ENCODE measurements around the gene SLC25A25.

- TF ChIP-seq, protein P1, sequence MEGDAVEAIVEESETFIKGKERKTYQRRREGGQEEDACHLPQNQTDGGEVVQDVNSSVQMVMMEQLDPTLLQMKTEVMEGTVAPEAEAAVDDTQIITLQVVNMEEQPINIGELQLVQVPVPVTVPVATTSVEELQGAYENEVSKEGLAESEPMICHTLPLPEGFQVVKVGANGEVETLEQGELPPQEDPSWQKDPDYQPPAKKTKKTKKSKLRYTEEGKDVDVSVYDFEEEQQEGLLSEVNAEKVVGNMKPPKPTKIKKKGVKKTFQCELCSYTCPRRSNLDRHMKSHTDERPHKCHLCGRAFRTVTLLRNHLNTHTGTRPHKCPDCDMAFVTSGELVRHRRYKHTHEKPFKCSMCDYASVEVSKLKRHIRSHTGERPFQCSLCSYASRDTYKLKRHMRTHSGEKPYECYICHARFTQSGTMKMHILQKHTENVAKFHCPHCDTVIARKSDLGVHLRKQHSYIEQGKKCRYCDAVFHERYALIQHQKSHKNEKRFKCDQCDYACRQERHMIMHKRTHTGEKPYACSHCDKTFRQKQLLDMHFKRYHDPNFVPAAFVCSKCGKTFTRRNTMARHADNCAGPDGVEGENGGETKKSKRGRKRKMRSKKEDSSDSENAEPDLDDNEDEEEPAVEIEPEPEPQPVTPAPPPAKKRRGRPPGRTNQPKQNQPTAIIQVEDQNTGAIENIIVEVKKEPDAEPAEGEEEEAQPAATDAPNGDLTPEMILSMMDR (IDR thresholded peaks at IDR 0.05): no peak
- TF ChIP-seq, protein P2, sequence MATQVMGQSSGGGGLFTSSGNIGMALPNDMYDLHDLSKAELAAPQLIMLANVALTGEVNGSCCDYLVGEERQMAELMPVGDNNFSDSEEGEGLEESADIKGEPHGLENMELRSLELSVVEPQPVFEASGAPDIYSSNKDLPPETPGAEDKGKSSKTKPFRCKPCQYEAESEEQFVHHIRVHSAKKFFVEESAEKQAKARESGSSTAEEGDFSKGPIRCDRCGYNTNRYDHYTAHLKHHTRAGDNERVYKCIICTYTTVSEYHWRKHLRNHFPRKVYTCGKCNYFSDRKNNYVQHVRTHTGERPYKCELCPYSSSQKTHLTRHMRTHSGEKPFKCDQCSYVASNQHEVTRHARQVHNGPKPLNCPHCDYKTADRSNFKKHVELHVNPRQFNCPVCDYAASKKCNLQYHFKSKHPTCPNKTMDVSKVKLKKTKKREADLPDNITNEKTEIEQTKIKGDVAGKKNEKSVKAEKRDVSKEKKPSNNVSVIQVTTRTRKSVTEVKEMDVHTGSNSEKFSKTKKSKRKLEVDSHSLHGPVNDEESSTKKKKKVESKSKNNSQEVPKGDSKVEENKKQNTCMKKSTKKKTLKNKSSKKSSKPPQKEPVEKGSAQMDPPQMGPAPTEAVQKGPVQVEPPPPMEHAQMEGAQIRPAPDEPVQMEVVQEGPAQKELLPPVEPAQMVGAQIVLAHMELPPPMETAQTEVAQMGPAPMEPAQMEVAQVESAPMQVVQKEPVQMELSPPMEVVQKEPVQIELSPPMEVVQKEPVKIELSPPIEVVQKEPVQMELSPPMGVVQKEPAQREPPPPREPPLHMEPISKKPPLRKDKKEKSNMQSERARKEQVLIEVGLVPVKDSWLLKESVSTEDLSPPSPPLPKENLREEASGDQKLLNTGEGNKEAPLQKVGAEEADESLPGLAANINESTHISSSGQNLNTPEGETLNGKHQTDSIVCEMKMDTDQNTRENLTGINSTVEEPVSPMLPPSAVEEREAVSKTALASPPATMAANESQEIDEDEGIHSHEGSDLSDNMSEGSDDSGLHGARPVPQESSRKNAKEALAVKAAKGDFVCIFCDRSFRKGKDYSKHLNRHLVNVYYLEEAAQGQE (IDR thresholded peaks at IDR 0.05; ENCODE audit: insufficient read depth in 1 of 2, low read depth in 2 of 2, low read length in 1 of 2): no peak
- TF ChIP-seq POLR2AphosphoS5 (IDR thresholded peaks at IDR 0.05; ENCODE audit: low read depth, low read length) (no peak), SIN3A (IDR thresholded peaks at IDR 0.05; ENCODE audit: borderline replicate concordance, insufficient read depth, low read depth, low read length) (no peak), TCF7L2 (IDR thresholded peaks at IDR 0.05; ENCODE audit: low read depth, low read length) (no peak)
These were observed 87.9 kb downstream of the SLC25A25 start for GRCh38 chr9:128155736-128156500.
